Panc1 (cell line): ENCODE data around the gene FNIP2.

ENCODE experiments used
- POLR2AphosphoS5 ChIP-seq: IDR thresholded peaks from 2 replicates; pipeline ENCODE4 v1.6.1; 2012; ENCODE audit warnings: mild to moderate bottlenecking, low read depth, low read length, moderate library complexity
- REST ChIP-seq, 2 experiments: IDR thresholded peaks; 2 replicates each; pipeline ENCODE4 v1.6.1; 2011 to 2012; ENCODE audit warnings: low read depth in 2 of 2, control low read depth in 1 of 2, low read length in 1 of 2, mild to moderate bottlenecking in 1 of 2, moderate library complexity in 1 of 2; ENCODE audit not compliant: insufficient read depth in 1 of 2
- SIN3A ChIP-seq: IDR thresholded peaks from 2 replicates; pipeline ENCODE4 v1.6.1; 2012; ENCODE audit warnings: low read depth, mild to moderate bottlenecking, low read length, moderate library complexity, borderline replicate concordance; ENCODE audit not compliant: insufficient read depth
- TCF7L2 ChIP-seq: IDR thresholded peaks from 2 replicates; pipeline ENCODE4 v1.6.1; 2011; ENCODE audit warnings: mild to moderate bottlenecking, low read depth, low read length, inconsistent platforms
- TF ChIP-seq, protein P1 (sequence below): fragments of 450-650 bp; IDR thresholded peaks from 2 replicates; pipeline ENCODE4 v1.5.1; 2017; ENCODE audit warnings: mild to moderate bottlenecking

DNA sequence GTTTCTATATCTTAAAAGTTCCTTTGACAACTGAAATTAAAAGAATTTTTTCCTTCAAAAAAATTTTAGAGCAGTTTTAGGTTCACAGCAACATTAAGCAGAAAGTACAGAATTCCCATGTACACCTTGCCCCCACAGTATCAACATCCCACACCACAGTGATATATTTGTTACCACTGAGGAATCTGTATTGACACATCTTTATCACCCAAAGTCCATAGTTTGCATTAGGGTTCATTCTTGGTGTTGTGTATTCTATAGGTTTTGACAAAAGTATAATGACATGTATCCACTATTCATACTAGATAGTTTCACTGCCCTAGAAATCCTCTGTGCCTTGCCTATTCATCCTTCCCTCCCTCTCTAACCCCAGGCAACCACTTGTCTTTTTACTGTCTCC, 43.7 kb downstream of the FNIP2 start:
- TF ChIP-seq, protein P1, sequence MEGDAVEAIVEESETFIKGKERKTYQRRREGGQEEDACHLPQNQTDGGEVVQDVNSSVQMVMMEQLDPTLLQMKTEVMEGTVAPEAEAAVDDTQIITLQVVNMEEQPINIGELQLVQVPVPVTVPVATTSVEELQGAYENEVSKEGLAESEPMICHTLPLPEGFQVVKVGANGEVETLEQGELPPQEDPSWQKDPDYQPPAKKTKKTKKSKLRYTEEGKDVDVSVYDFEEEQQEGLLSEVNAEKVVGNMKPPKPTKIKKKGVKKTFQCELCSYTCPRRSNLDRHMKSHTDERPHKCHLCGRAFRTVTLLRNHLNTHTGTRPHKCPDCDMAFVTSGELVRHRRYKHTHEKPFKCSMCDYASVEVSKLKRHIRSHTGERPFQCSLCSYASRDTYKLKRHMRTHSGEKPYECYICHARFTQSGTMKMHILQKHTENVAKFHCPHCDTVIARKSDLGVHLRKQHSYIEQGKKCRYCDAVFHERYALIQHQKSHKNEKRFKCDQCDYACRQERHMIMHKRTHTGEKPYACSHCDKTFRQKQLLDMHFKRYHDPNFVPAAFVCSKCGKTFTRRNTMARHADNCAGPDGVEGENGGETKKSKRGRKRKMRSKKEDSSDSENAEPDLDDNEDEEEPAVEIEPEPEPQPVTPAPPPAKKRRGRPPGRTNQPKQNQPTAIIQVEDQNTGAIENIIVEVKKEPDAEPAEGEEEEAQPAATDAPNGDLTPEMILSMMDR: no peak
- no peak for TF ChIP-seq POLR2AphosphoS5
- no peak for TF ChIP-seq SIN3A
- no peak for TF ChIP-seq REST (IDR thresholded peaks at IDR 0.05; ENCODE audit: insufficient read depth in 1 of 2, low read depth in 2 of 2, low read length in 1 of 2)
- TF ChIP-seq TCF7L2: no peak
